Measurements from ENCODE around the gene PRSS53. TPM values are rescaled to one million over a fixed set of nuclear protein-coding genes. Genes with fewer than 3 reads are reported as not detected.

The PRSS53 gene
- total RNA-seq, 1 experiment from 2014 or later, result 4.0 TPM

GRCh38 chr16:31125844-31126243 is 37.1 kb upstream of the PRSS53 start:
- H4K20me1 ChIP-seq (ENCODE audit: insufficient read depth, low read depth, low read length), result no peaks in the 10 kb centered on the region
- no peaks in the 10 kb centered on the region for H3K9me3 ChIP-seq (ENCODE audit: low read length)
- no peak overlapping the region for H3K4me3 ChIP-seq (ENCODE audit: low read length)
- no peaks in the 10 kb centered on the region for H3K9me2 ChIP-seq (replicated peaks; ENCODE audit: insufficient read depth, low read length)
- H3K79me2 ChIP-seq (ENCODE audit: low read length), result no peaks in the 10 kb centered on the region
- no peak overlapping the region for H3K27ac ChIP-seq (ENCODE audit: low read length)
- H3K36me3 ChIP-seq (ENCODE audit: insufficient read depth, low read length), result peaks cover 9% of the 10 kb centered on the region
- no peak overlapping the region for H3K9ac ChIP-seq (ENCODE audit: low read length)
- no peak for DNase-seq
- H3K4me1 ChIP-seq (ENCODE audit: low read length), result no peaks in the 10 kb centered on the region
- H3K4me2 ChIP-seq (ENCODE audit: low read depth, low read length, poor library complexity, severe bottlenecking), result no peak overlapping the region
- no peaks in the 10 kb centered on the region for H3K27me3 ChIP-seq (ENCODE audit: low read length)
- no peak overlapping the region for H2AFZ ChIP-seq (ENCODE audit: low read length)

GRCh38 chr16:31120129-31120528 is 31.4 kb upstream of the PRSS53 start:
- Histone ChIP-seq H3K4me3 (ENCODE audit: low read length) (no peak overlapping the region), H3K27ac (ENCODE audit: low read length) (no peak overlapping the region), H3K27me3 (ENCODE audit: low read length) (no peaks in the 10 kb centered on the region), H4K20me1 (ENCODE audit: insufficient read depth, low read depth, low read length) (no peaks in the 10 kb centered on the region), H3K79me2 (ENCODE audit: low read length) (peaks cover 30% of the 10 kb centered on the region), H3K4me1 (ENCODE audit: low read length) (peaks cover 10% of the 10 kb centered on the region), H3K4me2 (ENCODE audit: low read depth, low read length, poor library complexity, severe bottlenecking) (no peak overlapping the region), H3K9me3 (ENCODE audit: low read length) (no peaks in the 10 kb centered on the region), H3K9me2 (replicated peaks; ENCODE audit: insufficient read depth, low read length) (no peaks in the 10 kb centered on the region), H2AFZ (ENCODE audit: low read length) (no peak overlapping the region), H3K36me3 (ENCODE audit: insufficient read depth, low read length) (peaks cover 19% of the 10 kb centered on the region), H3K9ac (ENCODE audit: low read length) (no peak overlapping the region)
- no peak for DNase-seq

DNA sequence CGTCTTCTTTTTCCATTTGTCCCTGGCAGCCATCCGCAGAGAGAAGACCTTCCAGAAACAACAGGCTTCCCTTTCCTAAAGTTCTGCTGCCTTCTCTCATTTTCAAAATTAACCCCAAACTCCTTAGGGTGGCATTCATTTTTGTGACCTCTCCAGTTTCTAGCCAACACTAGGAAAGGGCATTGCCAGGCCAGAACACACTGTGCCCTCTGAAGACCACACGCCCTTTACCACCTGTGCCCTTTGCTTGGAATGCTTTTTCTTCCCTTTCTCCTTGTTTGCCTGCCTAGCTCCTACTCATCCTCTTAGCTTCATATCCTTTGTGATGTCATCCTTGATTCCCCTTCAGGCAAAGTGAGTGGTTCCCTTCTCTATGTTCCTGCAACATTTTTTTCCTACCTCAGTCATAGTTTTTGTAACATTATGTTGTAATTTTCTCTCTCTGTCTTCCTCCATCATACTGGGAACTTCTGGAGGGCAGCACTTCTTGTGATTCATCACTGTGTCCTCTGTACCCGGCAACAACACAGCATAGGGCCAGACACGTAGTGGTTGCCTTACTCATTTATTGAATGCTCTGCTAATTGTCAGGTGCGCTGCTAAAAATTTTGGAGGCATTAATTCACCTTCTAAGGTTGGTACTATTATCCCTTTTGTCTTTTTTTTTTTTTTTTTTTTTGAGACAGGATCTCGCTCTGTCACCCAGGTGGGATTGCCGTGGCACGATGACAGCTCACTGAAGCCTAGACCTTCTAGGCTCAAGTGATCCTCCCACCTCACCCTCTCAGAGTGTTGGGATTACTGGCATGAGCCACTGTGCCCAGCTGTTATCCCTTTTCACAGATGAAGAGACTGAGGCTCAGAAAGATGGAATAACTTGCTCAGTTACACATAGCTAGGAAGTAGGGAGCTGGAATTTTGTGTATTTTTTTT is 29.7 kb upstream of the PRSS53 start:
- Histone ChIP-seq H3K79me2 (ENCODE audit: low read length) (peaks cover 30% of the 10 kb centered on the region), H3K4me2 (ENCODE audit: low read depth, low read length, poor library complexity, severe bottlenecking) (peak overlapping the region; percentile 77), H3K36me3 (ENCODE audit: insufficient read depth, low read length) (peaks cover 19% of the 10 kb centered on the region), H3K27ac (ENCODE audit: low read length) (no peak overlapping the region), H4K20me1 (ENCODE audit: insufficient read depth, low read depth, low read length) (no peaks in the 10 kb centered on the region), H3K9me2 (replicated peaks; ENCODE audit: insufficient read depth, low read length) (no peaks in the 10 kb centered on the region), H3K4me3 (ENCODE audit: low read length) (peak overlapping the region; percentile 73), H3K9me3 (ENCODE audit: low read length) (no peaks in the 10 kb centered on the region), H3K4me1 (ENCODE audit: low read length) (peaks cover 10% of the 10 kb centered on the region), H2AFZ (ENCODE audit: low read length) (no peak overlapping the region), H3K9ac (ENCODE audit: low read length) (peak overlapping the region; percentile 74), H3K27me3 (ENCODE audit: low read length) (no peaks in the 10 kb centered on the region)
- no peak for DNase-seq

- Histone ChIP-seq H3K9ac (ENCODE audit: low read length) (peak within 1 kb of the TSS; percentile 74), H3K36me3 (ENCODE audit: insufficient read depth, low read length) (peaks cover 19% of the 10 kb centered on the region), H4K20me1 (ENCODE audit: insufficient read depth, low read depth, low read length) (no peaks in the 10 kb centered on the region), H3K9me3 (ENCODE audit: low read length) (no peaks in the 10 kb centered on the region), H2AFZ (ENCODE audit: low read length) (no peak within 1 kb of the TSS), H3K4me2 (ENCODE audit: low read depth, low read length, poor library complexity, severe bottlenecking) (peak within 1 kb of the TSS; percentile 77), H3K27ac (ENCODE audit: low read length) (no peak within 1 kb of the TSS), H3K9me2 (replicated peaks; ENCODE audit: insufficient read depth, low read length) (no peaks in the 10 kb centered on the region), H3K27me3 (ENCODE audit: low read length) (no peaks in the 10 kb centered on the region), H3K4me3 (ENCODE audit: low read length) (peak within 1 kb of the TSS; percentile 73), H3K4me1 (ENCODE audit: low read length) (peaks cover 10% of the 10 kb centered on the region), H3K79me2 (ENCODE audit: low read length) (peaks cover 30% of the 10 kb centered on the region)
- DNase-seq, result peak; percentile 99
Observed at GRCh38 chr16:31117384-31118222, 28.9 kb upstream of the PRSS53 start, which contains the start of gene KAT8. Gene KAT8 (plus strand): TSS chr16:31117664. CDS start chr16:31117682, 18 bp downstream.

- Histone ChIP-seq H3K4me1 (ENCODE audit: low read length) (peaks cover 12% of the 10 kb centered on the region), H2AFZ (ENCODE audit: low read length) (no peak overlapping the region), H3K4me3 (ENCODE audit: low read length) (no peak overlapping the region), H3K27ac (ENCODE audit: low read length) (no peak overlapping the region), H3K27me3 (ENCODE audit: low read length) (no peaks in the 10 kb centered on the region), H3K36me3 (ENCODE audit: insufficient read depth, low read length) (no peaks in the 10 kb centered on the region; the same call in none of the 2 replicates), H4K20me1 (ENCODE audit: insufficient read depth, low read depth, low read length) (no peaks in the 10 kb centered on the region), H3K9me3 (ENCODE audit: low read length) (no peaks in the 10 kb centered on the region), H3K4me2 (ENCODE audit: low read depth, low read length, poor library complexity, severe bottlenecking) (no peak overlapping the region), H3K79me2 (ENCODE audit: low read length) (peaks cover 27% of the 10 kb centered on the region), H3K9me2 (replicated peaks; ENCODE audit: insufficient read depth, low read length) (no peaks in the 10 kb centered on the region), H3K9ac (ENCODE audit: low read length) (no peak overlapping the region)
- DNase-seq, result no peak
Observed at GRCh38 chr16:31114468-31114867, 25.7 kb upstream of the PRSS53 start.

DNA sequence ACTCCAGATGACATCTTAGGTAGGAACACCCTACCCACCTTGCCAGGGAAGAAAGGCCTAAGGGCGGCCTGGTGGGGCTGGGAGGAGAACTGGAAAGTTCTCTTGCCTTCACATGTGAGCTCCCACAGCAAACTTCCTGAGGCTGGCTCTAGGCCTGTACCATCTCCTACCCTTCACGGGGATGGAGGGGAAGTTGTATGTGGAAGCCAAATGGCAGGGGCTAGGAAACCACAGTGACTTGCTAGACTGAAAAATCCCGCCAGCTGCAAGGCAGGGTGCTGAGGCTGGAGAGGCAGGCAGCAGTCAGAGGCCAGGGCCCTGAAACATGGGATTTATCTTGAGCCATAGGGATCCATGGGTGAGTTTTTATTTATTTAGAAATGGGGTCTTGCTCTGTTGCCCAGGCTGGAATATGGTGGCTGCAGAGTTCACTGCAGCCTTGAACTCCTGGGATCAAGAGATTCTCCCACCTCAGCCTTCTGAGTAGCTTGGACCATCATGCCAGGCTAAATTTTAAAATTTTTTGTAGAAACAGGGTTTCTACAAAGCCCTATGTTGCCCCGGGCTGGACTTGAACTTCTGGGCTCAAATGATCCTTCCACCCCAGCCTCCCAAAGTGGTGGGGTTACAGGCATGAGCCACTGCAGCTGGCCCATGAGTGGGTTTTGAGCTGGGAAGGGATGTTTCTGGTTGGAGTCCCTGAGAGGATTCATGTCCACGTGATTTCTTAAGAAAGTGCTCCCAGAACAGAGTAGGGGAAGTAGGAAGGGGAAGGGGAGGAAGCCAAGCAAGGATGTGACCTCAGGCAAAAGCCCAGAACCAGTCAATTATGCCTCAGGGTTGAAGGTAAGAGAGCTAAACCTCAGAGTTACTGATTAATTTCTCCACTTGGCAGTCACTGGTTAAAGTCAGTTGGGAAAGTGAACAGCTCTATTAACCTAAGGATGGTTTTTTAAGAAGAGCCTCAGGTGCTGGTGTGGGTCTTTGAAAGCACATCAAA is 24.7 kb upstream of the PRSS53 start:
- Histone ChIP-seq H3K27me3 (ENCODE audit: low read length) (no peaks in the 10 kb centered on the region), H3K9me2 (replicated peaks; ENCODE audit: insufficient read depth, low read length) (no peaks in the 10 kb centered on the region), H3K79me2 (ENCODE audit: low read length) (peaks cover 28% of the 10 kb centered on the region), H3K9ac (ENCODE audit: low read length) (no peak overlapping the region), H4K20me1 (ENCODE audit: insufficient read depth, low read depth, low read length) (no peaks in the 10 kb centered on the region), H3K4me3 (ENCODE audit: low read length) (no peak overlapping the region), H3K4me2 (ENCODE audit: low read depth, low read length, poor library complexity, severe bottlenecking) (no peak overlapping the region), H2AFZ (ENCODE audit: low read length) (no peak overlapping the region), H3K4me1 (ENCODE audit: low read length) (peaks cover 13% of the 10 kb centered on the region), H3K9me3 (ENCODE audit: low read length) (no peaks in the 10 kb centered on the region), H3K36me3 (ENCODE audit: insufficient read depth, low read length) (no peaks in the 10 kb centered on the region; the same call in none of the 2 replicates), H3K27ac (ENCODE audit: low read length) (no peak overlapping the region)
- no peak for DNase-seq

DNA sequence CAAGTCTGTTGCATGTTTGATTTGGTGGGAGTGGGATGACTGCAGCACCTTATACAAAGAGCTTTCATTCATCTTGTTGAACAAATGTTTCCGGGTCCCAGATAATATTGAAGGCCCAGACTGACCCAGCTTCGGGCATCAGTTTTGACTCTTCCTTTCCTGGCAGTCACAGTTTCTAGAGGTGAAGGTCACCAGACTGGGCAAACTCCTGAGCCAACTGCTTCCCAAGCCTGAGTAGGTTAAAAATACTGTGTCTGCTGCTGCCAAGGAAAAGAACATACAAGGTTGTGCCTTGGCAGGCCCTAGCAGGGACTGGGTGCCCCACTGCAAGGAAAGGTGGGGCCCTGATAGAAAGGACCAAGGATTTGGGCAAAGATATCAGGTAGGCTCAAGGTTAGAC is 24.0 kb upstream of the PRSS53 start:
- Histone ChIP-seq H3K27me3 (ENCODE audit: low read length) (no peaks in the 10 kb centered on the region), H4K20me1 (ENCODE audit: insufficient read depth, low read depth, low read length) (no peaks in the 10 kb centered on the region), H3K79me2 (ENCODE audit: low read length) (peaks cover 24% of the 10 kb centered on the region), H3K4me1 (ENCODE audit: low read length) (peaks cover 13% of the 10 kb centered on the region), H3K4me2 (ENCODE audit: low read depth, low read length, poor library complexity, severe bottlenecking) (no peak overlapping the region), H3K4me3 (ENCODE audit: low read length) (no peak overlapping the region), H3K27ac (ENCODE audit: low read length) (no peak overlapping the region), H3K9me2 (replicated peaks; ENCODE audit: insufficient read depth, low read length) (no peaks in the 10 kb centered on the region), H2AFZ (ENCODE audit: low read length) (no peak overlapping the region), H3K9ac (ENCODE audit: low read length) (no peak overlapping the region), H3K9me3 (ENCODE audit: low read length) (no peaks in the 10 kb centered on the region), H3K36me3 (ENCODE audit: insufficient read depth, low read length) (no peaks in the 10 kb centered on the region; the same call in none of the 2 replicates)
- no peak for DNase-seq

Measured in Karpas-422 (cell line).